Measurements from ENCODE around the gene PPEF2. TPM values are rescaled to one million over a fixed set of nuclear protein-coding genes. Genes with fewer than 3 reads are reported as not detected.
"Not testable (repeated sequence)": the region's sequence is repeated elsewhere in the genome, so short reads cannot be mapped to it uniquely, and the experiment has no call there.

Gene PPEF2
- total RNA-seq, 2 donors from 2014 or later = not detected

DNA sequence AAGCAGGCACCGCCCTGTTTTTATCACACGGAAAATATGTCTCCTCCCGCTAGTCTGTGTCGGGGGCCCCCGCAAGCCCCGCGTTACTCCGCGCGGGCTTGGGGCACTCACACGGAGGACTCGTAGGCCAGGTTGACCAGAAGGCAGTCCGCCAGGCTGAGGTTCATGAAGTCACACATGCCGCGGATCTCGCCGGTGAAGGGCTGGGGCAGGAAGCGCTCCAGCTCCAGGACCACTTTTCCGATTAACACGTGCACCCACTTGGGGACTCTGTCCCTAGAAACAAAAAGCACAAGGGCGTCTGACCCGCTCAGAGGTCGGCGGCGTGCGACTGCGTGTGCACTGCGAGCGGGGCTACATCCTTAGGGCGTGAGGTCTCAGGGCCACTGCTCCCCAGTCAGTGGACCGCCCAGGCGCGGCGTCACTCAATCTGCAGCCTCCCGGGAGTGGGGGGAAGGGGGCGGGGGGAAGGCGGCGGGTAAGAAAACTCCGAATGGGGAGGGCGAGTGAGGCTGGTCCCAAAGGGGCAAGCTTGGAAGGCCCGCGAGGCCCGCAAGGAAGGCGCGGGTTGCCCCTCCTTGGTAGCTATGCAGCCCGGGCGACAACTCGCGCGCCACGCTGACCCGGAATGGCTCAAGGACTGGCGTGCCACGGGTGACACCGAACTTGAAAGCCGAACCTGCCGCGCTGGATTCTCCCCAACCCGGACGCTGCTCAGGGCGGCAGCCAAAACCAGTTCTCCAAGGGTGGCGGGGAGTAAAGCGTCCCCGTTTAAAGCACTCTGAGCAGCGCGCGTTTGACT lies 37.8 kb upstream of the PPEF2 start:
- intact Hi-C loops (cut with DNase I) = no loop called here
- no peaks in the 10 kb centered on the region for H3K36me3 ChIP-seq (replicated peaks in 1 of 2; ENCODE audit: insufficient read depth in 1 of 2, low read depth in 2 of 2)
- H3K4me1 ChIP-seq = peaks cover 12% of the 10 kb centered on the region
- H3K4me3 ChIP-seq = peak overlapping the region; percentile 51 to 82
- peak overlapping the region; percentile 61 to 85 (median 73) for H3K27ac ChIP-seq
- peak; percentile 62 to 72 (median 66) for DNase-seq
- WGBS, 2 donors = 0% methylated on average over 23 to 65 of the region's 67 CpGs
- H3K27me3 ChIP-seq = no peaks in the 10 kb centered on the region
- H3K9me3 ChIP-seq = no peaks in the 10 kb centered on the region
- TF ChIP-seq CTCF (IDR thresholded peaks at IDR 0.05) (no peak), POLR2A (IDR thresholded peaks at IDR 0.05) (peak in 2 of 3 donors; percentile 42 to 43)
- ATAC-seq = peak; percentile 69

- WGBS, 2 donors = 64 to 83% methylated on average over 1 of the region's 1 CpG
- Histone ChIP-seq H3K27ac (no peak overlapping the region), H3K4me1 (peaks cover 7% of the 10 kb centered on the region), H3K27me3 (no peaks in the 10 kb centered on the region), H3K4me3 (no peak overlapping the region), H3K36me3 (replicated peaks in 1 of 2; ENCODE audit: insufficient read depth in 1 of 2, low read depth in 2 of 2) (no peaks in the 10 kb centered on the region), H3K9me3 (no peaks in the 10 kb centered on the region)
- TF ChIP-seq CTCF (IDR thresholded peaks at IDR 0.05) = no peak
- no peak for TF ChIP-seq POLR2A (IDR thresholded peaks at IDR 0.05)
- ATAC-seq (no peak), DNase-seq (no peak)
- intact Hi-C loops (cut with DNase I) = no loop called here
Observed at GRCh38 chr4:75935628-75936027, 33.4 kb upstream of the PPEF2 start.

DNA sequence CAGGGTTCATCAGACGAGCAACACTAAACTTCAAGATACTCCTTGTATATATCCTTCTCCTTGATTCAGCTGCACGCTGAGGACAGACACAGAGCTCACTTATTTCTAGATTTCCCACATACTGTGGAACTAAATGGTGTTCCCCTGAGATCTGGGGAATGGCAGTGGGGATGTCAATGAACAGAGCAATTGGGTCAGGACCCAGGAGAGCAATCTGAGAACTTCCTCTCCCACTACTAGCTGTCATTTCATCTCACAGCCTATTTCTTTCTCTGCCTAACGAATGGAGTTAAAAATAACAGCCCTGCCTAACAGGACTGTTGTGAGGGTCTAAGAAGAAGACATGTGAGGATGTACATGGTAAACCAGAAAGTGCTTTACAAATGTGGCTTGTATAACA lies 27.9 kb upstream of the PPEF2 start:
- Histone ChIP-seq H3K27ac (no peak overlapping the region), H3K27me3 (no peaks in the 10 kb centered on the region), H3K9me3 (no peaks in the 10 kb centered on the region), H3K4me3 (no peak overlapping the region), H3K36me3 (replicated peaks in 1 of 2; ENCODE audit: insufficient read depth in 1 of 2, low read depth in 2 of 2) (peaks cover 0 to 3% of the 10 kb centered on the region in 2 donors), H3K4me1 (no peaks in the 10 kb centered on the region)
- ATAC-seq = no peak
- DNase-seq = no peak
- no peak for TF ChIP-seq CTCF (IDR thresholded peaks at IDR 0.05)
- no peak for TF ChIP-seq POLR2A (IDR thresholded peaks at IDR 0.05)
- intact Hi-C loops (cut with DNase I) = no loop called here
- 84 to 86% methylated on average over 3 of the region's 3 CpGs for WGBS, 2 donors

DNA sequence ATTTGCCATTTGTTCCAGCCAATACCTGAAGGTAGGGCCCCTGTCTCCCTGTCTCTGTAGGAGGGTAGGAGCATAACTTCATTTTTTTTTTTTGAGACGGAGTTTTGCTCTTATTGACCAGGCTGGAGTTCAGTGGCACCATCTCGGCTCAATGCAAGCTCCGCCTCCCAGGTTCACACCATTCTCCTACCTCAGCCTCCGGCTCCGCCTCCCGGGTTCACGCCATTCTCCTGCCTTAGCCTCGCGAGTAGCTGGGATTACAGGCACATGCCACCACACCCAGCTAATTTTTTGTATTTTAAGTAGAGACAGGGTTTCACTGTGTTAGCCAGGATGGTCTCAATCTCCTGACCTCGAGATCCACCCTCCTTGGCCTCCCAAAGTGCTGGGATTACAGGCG lies 22.7 kb upstream of the PPEF2 start:
- H3K4me3 ChIP-seq; H3K27me3 ChIP-seq; H3K9me3 ChIP-seq; H3K36me3 ChIP-seq (replicated peaks in 1 of 2; ENCODE audit: insufficient read depth in 1 of 2, low read depth in 2 of 2); ATAC-seq; DNase-seq; H3K27ac ChIP-seq; intact Hi-C loops (cut with DNase I); H3K4me1 ChIP-seq: not testable (repeated sequence)
- 91 to 95% methylated on average over 11 of the region's 11 CpGs for WGBS, 2 donors

DNA sequence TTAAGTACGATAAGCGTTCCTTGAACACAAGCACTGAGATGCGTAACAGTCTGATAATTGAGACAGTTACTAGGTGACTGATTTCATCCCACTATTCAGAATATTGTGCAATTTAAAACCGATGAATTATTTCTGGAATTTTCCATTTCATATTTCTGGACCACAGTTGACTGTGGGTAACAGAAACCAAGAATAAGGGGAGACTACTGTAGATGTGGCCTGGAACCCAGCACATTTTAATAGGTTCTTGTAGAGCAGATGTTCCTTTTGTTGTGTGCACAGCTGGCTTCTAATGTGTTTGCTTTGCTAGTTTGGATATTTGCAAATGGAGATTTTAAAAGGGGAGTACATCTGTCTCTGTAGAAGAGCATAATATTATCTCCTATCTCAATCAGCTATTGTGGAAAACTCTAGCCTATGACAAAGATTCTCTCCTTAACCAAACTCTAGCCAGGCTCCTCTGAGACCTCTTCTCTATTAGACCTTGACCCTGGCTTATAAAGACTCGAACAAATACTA lies 22.1 kb upstream of the PPEF2 start:
- Histone ChIP-seq H3K9me3 (no peaks in the 10 kb centered on the region), H3K4me1 (no peaks in the 10 kb centered on the region), H3K36me3 (replicated peaks in 1 of 2; ENCODE audit: insufficient read depth in 1 of 2, low read depth in 2 of 2) (peaks cover 0 to 4% of the 10 kb centered on the region in 2 donors), H3K27me3 (no peaks in the 10 kb centered on the region), H3K4me3 (no peak overlapping the region), H3K27ac (no peak overlapping the region)
- TF ChIP-seq CTCF (IDR thresholded peaks at IDR 0.05) (no peak), POLR2A (IDR thresholded peaks at IDR 0.05) (no peak)
- DNase-seq (no peak), ATAC-seq (no peak)
- WGBS, 2 donors = 77 to 79% methylated on average over 5 of the region's 5 CpGs
- intact Hi-C loops (cut with DNase I) = no loop called here
